ENCODE data around the gene MAP1LC3B. TPM values are rescaled to one million over a fixed set of nuclear protein-coding genes. Genes with fewer than 3 reads are reported as not detected.

Gene MAP1LC3B
- total and polyA plus RNA-seq, 8 donors, result 47.7 to 75.9 (median 52.5) TPM

DNA sequence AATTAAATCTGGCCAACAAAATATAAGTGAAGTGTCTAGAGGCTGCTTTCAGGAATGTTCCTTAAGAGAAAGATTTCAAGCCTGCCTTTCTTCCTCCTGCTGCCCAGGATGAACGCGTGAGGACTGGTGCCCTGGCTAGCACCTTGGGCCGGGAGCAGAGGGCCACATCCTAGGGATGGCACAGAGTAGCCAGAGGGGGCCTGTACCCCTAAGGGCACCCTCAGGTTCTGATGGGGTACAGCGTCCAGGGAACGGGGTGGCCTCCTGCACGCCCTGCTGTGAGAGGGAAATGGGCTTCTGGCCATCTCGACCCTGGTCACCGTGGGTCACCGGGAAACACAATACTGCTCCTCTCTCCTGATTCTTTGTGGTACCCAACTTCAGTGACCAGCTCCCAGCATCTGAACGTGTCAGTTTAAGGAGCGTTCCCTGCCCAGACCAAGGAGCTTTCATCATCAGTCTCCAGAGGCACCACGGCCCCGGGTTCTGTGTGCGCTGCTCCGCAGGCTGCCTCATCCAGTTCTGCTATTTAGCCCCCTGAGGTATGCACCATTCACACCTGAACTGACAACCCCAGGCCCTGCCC, 40.3 kb downstream of the MAP1LC3B start:
- H3K9me3 ChIP-seq, result no peaks in the 10 kb centered on the region
- DNase-seq (peak in 2 of 4 donors; percentile 22 to 29), ATAC-seq (no peak)
- H3K27ac ChIP-seq, result no peak overlapping the region
- peaks cover 0 to 40% of the 10 kb centered on the region in 2 donors for H3K36me3 ChIP-seq
- no peaks in the 10 kb centered on the region for H3K27me3 ChIP-seq
- H3K4me3 ChIP-seq, result no peak overlapping the region
- intact Hi-C loops (cut with DNase I), result no loop called here
- peaks cover 8 to 33% of the 10 kb centered on the region in 2 donors for H3K4me1 ChIP-seq
- TF ChIP-seq, protein P1, sequence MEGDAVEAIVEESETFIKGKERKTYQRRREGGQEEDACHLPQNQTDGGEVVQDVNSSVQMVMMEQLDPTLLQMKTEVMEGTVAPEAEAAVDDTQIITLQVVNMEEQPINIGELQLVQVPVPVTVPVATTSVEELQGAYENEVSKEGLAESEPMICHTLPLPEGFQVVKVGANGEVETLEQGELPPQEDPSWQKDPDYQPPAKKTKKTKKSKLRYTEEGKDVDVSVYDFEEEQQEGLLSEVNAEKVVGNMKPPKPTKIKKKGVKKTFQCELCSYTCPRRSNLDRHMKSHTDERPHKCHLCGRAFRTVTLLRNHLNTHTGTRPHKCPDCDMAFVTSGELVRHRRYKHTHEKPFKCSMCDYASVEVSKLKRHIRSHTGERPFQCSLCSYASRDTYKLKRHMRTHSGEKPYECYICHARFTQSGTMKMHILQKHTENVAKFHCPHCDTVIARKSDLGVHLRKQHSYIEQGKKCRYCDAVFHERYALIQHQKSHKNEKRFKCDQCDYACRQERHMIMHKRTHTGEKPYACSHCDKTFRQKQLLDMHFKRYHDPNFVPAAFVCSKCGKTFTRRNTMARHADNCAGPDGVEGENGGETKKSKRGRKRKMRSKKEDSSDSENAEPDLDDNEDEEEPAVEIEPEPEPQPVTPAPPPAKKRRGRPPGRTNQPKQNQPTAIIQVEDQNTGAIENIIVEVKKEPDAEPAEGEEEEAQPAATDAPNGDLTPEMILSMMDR (IDR thresholded peaks at IDR 0.05), result no peak

DNA sequence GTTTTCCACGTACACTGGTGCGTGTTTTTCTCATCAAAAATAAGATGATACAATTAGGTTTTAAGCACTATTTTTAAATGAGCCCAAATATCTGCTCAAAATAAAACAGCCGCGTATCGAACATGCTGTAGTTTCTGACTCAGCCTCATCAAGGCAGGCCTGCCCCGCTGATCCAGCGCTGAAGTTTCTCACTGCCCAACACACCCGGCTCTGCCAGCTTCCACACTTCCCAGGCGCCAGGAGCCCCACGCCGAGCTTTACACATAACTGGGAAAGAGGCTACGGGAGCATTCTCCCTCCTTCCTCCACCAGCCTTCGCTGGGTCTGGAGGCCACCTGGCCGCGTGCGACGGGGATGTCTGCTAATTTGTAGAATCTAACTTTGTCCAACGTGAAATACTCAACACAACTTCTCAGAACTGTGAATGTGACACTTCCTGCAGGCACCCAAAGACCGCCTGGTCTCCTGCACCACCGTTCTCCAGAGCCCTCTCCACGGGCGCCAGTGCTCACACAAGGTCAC, 42.1 kb downstream of the MAP1LC3B start:
- H3K9me3 ChIP-seq, result no peaks in the 10 kb centered on the region
- TF ChIP-seq, protein P1 (IDR thresholded peaks at IDR 0.05), result no peak
- H3K36me3 ChIP-seq, result peaks cover 0 to 32% of the 10 kb centered on the region in 2 donors
- no peaks in the 10 kb centered on the region for H3K27me3 ChIP-seq
- no peak for ATAC-seq
- intact Hi-C loops (cut with DNase I), result no loop called here
- H3K27ac ChIP-seq, result no peak overlapping the region
- H3K4me3 ChIP-seq, result no peak overlapping the region
- DNase-seq, result no peak
- H3K4me1 ChIP-seq, result peaks cover 8 to 41% of the 10 kb centered on the region in 2 donors

DNA sequence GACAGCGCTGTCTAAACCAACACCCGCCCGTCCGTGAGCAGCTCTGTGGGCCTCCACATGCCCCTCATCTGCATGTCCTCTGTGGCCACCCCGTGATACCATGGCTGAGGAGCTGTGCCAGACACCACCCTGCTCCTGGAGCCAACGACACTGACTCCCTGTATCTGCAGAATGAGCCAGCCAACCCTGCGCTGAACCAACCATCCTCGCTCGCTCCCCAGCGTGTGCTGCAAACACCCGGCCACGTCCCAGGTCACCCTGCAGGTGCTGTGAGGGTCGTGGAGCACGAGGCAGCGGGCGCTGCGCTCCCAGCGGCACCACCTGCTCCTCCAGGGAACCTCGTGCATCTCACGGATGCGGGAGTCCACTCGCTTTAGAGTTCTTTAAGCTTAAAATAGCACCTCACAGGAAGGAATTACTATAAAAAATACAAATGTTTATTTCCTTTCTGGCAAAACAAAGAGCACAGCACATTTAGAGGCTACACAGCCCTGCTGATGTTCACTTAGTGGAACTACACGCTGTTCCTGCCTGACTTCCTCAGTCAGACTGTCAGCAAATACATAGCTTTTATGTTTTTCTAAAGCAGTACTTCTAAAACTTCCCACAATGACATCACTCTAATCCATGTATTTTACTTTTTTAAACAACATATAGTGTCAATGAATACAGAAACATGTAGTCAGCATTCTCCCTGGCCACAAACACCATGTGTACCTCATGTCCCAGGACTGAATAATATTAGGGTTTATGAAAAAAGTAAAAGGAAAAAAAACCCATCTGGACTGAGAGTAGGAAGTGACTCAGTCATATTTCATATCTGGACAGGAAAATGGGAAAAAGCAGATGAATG, 43.5 kb downstream of the MAP1LC3B start:
- ATAC-seq, result peak; percentile 50

DNA sequence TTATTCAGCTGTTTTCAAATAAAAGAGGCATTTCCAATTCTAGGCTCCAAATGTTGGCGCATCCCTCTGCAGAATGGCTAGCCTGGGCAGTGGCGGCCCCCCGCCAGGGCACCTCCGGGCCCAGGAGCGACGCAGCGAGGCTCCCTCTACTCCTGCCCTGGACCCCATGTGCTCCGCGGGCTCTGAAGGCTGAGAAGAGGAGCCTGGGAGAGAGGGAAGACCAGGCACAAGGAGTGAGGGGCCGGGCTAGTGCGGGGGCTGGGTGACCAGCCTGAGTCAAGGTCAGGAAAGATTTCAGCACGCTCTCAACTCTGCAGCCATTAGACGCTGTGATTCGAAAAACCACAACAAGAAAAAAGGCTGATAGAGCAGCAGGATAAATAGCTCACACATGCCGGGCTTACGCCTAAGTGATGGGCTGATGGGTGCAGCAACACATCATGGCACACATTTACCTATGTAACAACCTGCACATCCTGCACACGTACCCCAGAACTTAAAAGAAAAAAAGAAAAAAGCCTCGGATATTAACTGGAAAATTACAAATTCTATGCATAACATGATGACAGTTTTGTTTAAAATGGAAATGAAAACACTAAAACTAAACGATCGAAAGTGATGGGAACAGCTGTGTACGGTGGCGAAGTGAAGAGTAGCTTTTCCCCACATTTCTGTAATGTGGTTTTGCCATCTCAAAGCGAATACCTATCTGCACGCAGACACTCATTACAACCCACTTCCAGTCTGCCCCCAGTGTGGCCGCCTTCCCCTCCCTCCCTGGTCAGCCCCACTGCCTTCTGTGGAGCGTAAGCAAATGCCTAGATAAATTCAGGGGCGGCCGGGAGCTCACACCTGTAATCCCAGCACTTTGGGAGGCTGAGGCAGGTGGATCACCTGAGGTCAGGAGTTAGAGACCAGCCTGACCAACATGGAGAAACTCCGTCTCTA, 44.4 kb downstream of the MAP1LC3B start:
- TF ChIP-seq, protein P1 (IDR thresholded peaks at IDR 0.05), result no peak
- Histone ChIP-seq H3K27ac (peak overlapping the region; percentile 49 to 50), H3K9me3 (no peaks in the 10 kb centered on the region), H3K4me1 (peaks cover 8 to 41% of the 10 kb centered on the region in 2 donors), H3K27me3 (no peaks in the 10 kb centered on the region), H3K4me3 (no peak overlapping the region), H3K36me3 (peaks cover 0 to 13% of the 10 kb centered on the region in 2 donors)
- intact Hi-C loops (cut with DNase I), result no loop called here
- DNase-seq (no peak), ATAC-seq (peak; percentile 30)

More for the DNA sequence above, 43.5 kb downstream of the MAP1LC3B start:
- no peak overlapping the region for H3K4me3 ChIP-seq
- peak in 1 of 4 donors; percentile 30 for DNase-seq
- H3K9me3 ChIP-seq, result no peaks in the 10 kb centered on the region
- H3K36me3 ChIP-seq, result peaks cover 0 to 19% of the 10 kb centered on the region in 2 donors
- H3K27ac ChIP-seq, result peak overlapping the region; percentile 49 to 50
- H3K27me3 ChIP-seq, result no peaks in the 10 kb centered on the region
- intact Hi-C loops (cut with DNase I), result no loop called here
- TF ChIP-seq, protein P1 (IDR thresholded peaks at IDR 0.05), result no peak
- H3K4me1 ChIP-seq, result peaks cover 8 to 41% of the 10 kb centered on the region in 2 donors
